ENCODE results near the gene TMEM252. TPM values are rescaled to one million over a fixed set of nuclear protein-coding genes. Genes with fewer than 3 reads are reported as not detected.

TMEM252 gene
- total RNA-seq, 2 experiments from 2014 or later, result not detected

- no peak overlapping the region for H3K27ac Mint-ChIP-seq
- no peak overlapping the region for H3K4me3 Mint-ChIP-seq
- DNase-seq, result no peak
- H3K9me3 Mint-ChIP-seq, result no peaks in the 10 kb centered on the region
- H3K27me3 Mint-ChIP-seq, result peaks cover 10% of the 10 kb centered on the region
- CTCF ChIA-PET, result no interaction called here
- no peaks in the 10 kb centered on the region for H3K36me3 Mint-ChIP-seq (ENCODE audit: low read depth)
- POLR2A ChIA-PET, result no interaction called here
- H3K4me1 Mint-ChIP-seq, result no peaks in the 10 kb centered on the region
These were observed 8.6 kb downstream of the TMEM252 start for GRCh38 chr9:68532131-68532530.

- Mint-ChIP-seq H3K27me3 (peaks cover 10% of the 10 kb centered on the region), H3K4me3 (no peak overlapping the region), H3K4me1 (no peaks in the 10 kb centered on the region), H3K36me3 (ENCODE audit: low read depth) (no peaks in the 10 kb centered on the region), H3K9me3 (no peaks in the 10 kb centered on the region), H3K27ac (no peak overlapping the region)
- DNase-seq, result no peak
- CTCF ChIA-PET, result no interaction called here
- POLR2A ChIA-PET, result interaction anchor here (0.6 kb wide), 1 partner anchor 581 kb away, joined by 3 read pairs; no protein-coding TSS in a partner anchor
These were observed 10.1 kb downstream of the TMEM252 start for GRCh38 chr9:68530618-68531017.

DNA sequence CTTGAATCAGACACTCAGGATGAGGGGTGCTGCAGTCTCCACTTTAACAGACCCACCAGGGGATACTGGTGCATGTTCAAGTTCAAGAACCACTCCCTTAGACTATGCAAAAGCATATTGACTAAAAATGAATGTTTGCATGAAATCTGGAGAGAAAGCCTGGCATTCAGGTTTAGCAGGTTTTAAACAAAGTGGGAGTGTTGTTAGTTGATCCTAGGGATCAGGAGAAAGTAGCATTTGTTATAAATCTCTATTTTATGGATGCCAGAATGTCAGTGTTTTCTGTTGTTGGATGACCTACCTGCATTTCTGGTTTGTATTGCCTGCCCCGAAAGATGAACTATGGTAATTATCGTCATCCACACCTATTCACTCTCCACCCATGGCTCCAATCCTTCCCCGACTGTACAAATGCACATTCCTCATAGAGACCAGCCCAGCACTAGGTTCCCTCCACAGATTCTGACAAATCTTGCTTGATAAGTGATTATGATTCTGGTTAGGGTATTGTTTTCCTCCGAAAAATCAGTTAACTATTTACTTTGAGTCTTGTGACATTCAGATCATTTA is 17.2 kb downstream of the TMEM252 start:
- H3K27me3 Mint-ChIP-seq, result peaks cover 9% of the 10 kb centered on the region
- DNase-seq, result no peak
- no peak overlapping the region for H3K4me3 Mint-ChIP-seq
- H3K36me3 Mint-ChIP-seq (ENCODE audit: low read depth), result no peaks in the 10 kb centered on the region
- ChIA-PET POLR2A (no interaction called here), CTCF (no interaction called here)
- H3K9me3 Mint-ChIP-seq, result no peaks in the 10 kb centered on the region
- no peaks in the 10 kb centered on the region for H3K4me1 Mint-ChIP-seq
- no peak overlapping the region for H3K27ac Mint-ChIP-seq

GRCh38 chr9:68522954-68523353 is 17.7 kb downstream of the TMEM252 start:
- Mint-ChIP-seq H3K27ac (no peak overlapping the region), H3K36me3 (ENCODE audit: low read depth) (no peaks in the 10 kb centered on the region), H3K4me3 (no peak overlapping the region), H3K4me1 (no peaks in the 10 kb centered on the region), H3K27me3 (peaks cover 9% of the 10 kb centered on the region), H3K9me3 (no peaks in the 10 kb centered on the region)
- no peak for DNase-seq
- CTCF ChIA-PET, result no interaction called here
- POLR2A ChIA-PET, result no interaction called here

DNA sequence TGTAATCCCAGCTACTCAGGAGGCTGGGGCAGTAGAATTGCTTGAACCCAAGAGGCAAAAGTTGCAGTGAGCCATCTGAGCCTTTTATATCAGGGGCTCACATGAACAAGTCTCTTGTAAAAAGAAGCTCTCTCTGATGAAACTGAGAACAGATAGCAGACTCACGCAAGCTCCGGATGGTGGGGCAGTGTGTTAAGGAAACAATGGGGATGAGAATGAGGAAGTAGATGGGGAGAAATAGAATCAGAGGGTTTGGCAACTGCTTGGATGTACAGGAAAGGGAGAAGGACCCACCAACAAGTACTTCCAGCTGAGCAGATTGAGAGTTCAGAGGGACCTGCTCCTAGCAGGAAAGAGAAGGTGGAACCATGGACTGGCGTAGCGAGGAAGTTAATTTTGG is 18.6 kb downstream of the TMEM252 start:
- CTCF ChIA-PET, result interaction anchor here (0.6 kb wide), 1 partner anchor 33 kb away, joined by 3 read pairs; no protein-coding TSS in a partner anchor

GRCh38 chr9:68515326-68516017 is 25.2 kb downstream of the TMEM252 start:
- Mint-ChIP-seq H3K27ac (no peak overlapping the region), H3K4me1 (no peaks in the 10 kb centered on the region), H3K4me3 (no peak overlapping the region), H3K9me3 (no peaks in the 10 kb centered on the region), H3K27me3 (no peaks in the 10 kb centered on the region), H3K36me3 (ENCODE audit: low read depth) (no peaks in the 10 kb centered on the region)
- ChIA-PET CTCF (interaction anchor here (0.5 kb wide), 1 partner anchor 688 kb away, joined by 4 read pairs; no protein-coding TSS in a partner anchor), POLR2A (no interaction called here)
- DNase-seq, result no peak

More for the DNA sequence above, 18.6 kb downstream of the TMEM252 start:
- H3K4me1 Mint-ChIP-seq, result no peaks in the 10 kb centered on the region
- H3K36me3 Mint-ChIP-seq (ENCODE audit: low read depth), result no peaks in the 10 kb centered on the region
- no peaks in the 10 kb centered on the region for H3K9me3 Mint-ChIP-seq
- no peak overlapping the region for H3K27ac Mint-ChIP-seq
- H3K27me3 Mint-ChIP-seq, result peaks cover 6% of the 10 kb centered on the region
- H3K4me3 Mint-ChIP-seq, result no peak overlapping the region
- DNase-seq, result no peak
- POLR2A ChIA-PET, result no interaction called here

DNA sequence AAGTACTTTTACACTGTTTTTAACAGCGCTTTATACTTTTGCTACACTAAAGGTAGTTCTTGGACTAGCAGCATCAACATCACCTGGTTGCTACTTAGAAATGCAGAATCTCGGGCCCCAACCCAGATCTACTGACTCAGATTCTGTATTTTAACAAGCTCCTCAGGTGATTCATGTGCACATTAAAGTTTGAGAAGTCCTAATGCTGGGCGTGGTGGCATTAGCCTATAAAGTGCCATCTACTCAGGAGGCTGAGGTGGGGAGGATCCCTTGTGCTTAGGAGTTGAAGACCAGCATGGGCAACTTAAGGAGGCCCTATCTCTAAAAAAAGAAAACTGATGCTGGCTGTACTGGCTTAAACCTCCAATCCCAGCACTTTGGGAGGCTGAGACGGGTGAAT is 26.7 kb downstream of the TMEM252 start:
- H3K4me1 Mint-ChIP-seq, result no peaks in the 10 kb centered on the region
- H3K27me3 Mint-ChIP-seq, result no peaks in the 10 kb centered on the region
- DNase-seq, result no peak
- H3K27ac Mint-ChIP-seq, result no peak overlapping the region
- ChIA-PET CTCF (interaction anchor here (1.2 kb wide), 1 partner anchor 11 kb away, joined by 3 read pairs; no protein-coding TSS in a partner anchor), POLR2A (no interaction called here)
- no peaks in the 10 kb centered on the region for H3K9me3 Mint-ChIP-seq
- H3K36me3 Mint-ChIP-seq (ENCODE audit: low read depth), result no peaks in the 10 kb centered on the region
- no peak overlapping the region for H3K4me3 Mint-ChIP-seq

GRCh38 chr9:68513385-68513784 is 27.3 kb downstream of the TMEM252 start:
- no peak for DNase-seq
- Mint-ChIP-seq H3K4me1 (no peaks in the 10 kb centered on the region), H3K36me3 (ENCODE audit: low read depth) (no peaks in the 10 kb centered on the region), H3K4me3 (no peak overlapping the region), H3K27ac (no peak overlapping the region), H3K9me3 (no peaks in the 10 kb centered on the region), H3K27me3 (no peaks in the 10 kb centered on the region)
- ChIA-PET CTCF (interaction anchor here (1.2 kb wide), 1 partner anchor 10 kb away, joined by 3 read pairs; no protein-coding TSS in a partner anchor), POLR2A (no interaction called here)

DNA sequence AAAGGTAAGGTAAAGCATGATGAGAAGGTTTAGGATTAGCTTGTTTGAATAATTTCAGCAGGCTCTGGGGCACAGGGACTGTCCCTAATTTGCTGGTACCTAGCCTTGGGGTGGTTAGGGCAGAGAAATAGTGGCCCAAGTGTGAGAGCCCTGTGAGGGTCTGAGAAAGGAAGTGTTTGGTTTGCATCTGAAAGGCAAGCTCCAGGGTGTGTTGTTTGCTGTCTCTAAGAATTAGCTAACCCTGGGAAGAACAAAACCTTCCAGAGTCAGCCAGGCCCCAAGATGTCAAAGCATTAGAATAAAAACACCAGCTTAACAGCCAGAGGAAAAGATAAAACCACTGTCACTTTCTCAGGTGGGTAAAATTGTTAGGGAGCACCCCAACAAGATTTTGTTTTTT is 31.0 kb downstream of the TMEM252 start:
- CTCF ChIA-PET, result interaction anchor here (1.2 kb wide), 1 partner anchor 9 kb away, joined by 3 read pairs; no protein-coding TSS in a partner anchor
- POLR2A ChIA-PET, result no interaction called here
- no peaks in the 10 kb centered on the region for H3K36me3 Mint-ChIP-seq (ENCODE audit: low read depth)
- H3K4me3 Mint-ChIP-seq, result no peak overlapping the region
- no peaks in the 10 kb centered on the region for H3K4me1 Mint-ChIP-seq
- DNase-seq, result no peak
- no peaks in the 10 kb centered on the region for H3K27me3 Mint-ChIP-seq
- H3K27ac Mint-ChIP-seq, result no peak overlapping the region
- H3K9me3 Mint-ChIP-seq, result no peaks in the 10 kb centered on the region

- peaks cover 4% of the 10 kb centered on the region for H3K27me3 Mint-ChIP-seq
- no peaks in the 10 kb centered on the region for H3K36me3 Mint-ChIP-seq (ENCODE audit: low read depth)
- no peaks in the 10 kb centered on the region for H3K9me3 Mint-ChIP-seq
- H3K4me1 Mint-ChIP-seq, result no peaks in the 10 kb centered on the region
- no peak for DNase-seq
- POLR2A ChIA-PET, result no interaction called here
- H3K4me3 Mint-ChIP-seq, result no peak overlapping the region
- CTCF ChIA-PET, result interaction anchor here (1.4 kb wide), 1 partner anchor 28 kb away, joined by 5 read pairs; no protein-coding TSS in a partner anchor
- no peak overlapping the region for H3K27ac Mint-ChIP-seq
These were observed 32.1 kb downstream of the TMEM252 start for GRCh38 chr9:68508547-68508946.

DNA sequence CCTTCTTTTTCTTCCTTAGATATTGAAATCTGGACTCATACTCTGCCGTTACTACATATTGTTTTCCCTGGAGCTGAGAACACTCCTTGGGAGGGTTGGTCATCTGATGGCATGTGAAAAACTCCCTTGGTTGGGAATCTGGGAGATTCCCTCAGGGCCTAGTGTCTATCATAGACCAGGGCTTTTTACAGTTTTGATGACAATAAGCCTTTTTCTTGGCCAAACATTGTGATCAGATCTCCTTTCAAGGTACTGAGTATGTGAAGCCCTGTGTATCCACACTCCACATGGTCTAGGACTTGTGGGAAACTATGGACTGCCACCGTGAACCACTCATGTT is 32.9 kb downstream of the TMEM252 start:
- no peak overlapping the region for H3K27ac Mint-ChIP-seq
- H3K36me3 Mint-ChIP-seq (ENCODE audit: low read depth), result no peaks in the 10 kb centered on the region
- ChIA-PET POLR2A (no interaction called here), CTCF (interaction anchor here (1.4 kb wide), 1 partner anchor 27 kb away, joined by 5 read pairs; no protein-coding TSS in a partner anchor)
- no peaks in the 10 kb centered on the region for H3K4me1 Mint-ChIP-seq
- H3K27me3 Mint-ChIP-seq, result peaks cover 4% of the 10 kb centered on the region
- H3K9me3 Mint-ChIP-seq, result no peaks in the 10 kb centered on the region
- no peak overlapping the region for H3K4me3 Mint-ChIP-seq
- no peak for DNase-seq

- Mint-ChIP-seq H3K27ac (no peak overlapping the region), H3K9me3 (no peaks in the 10 kb centered on the region), H3K4me1 (no peaks in the 10 kb centered on the region), H3K4me3 (no peak overlapping the region), H3K36me3 (ENCODE audit: low read depth) (no peaks in the 10 kb centered on the region), H3K27me3 (peaks cover 4% of the 10 kb centered on the region)
- no peak for DNase-seq
- CTCF ChIA-PET, result no interaction called here
- POLR2A ChIA-PET, result no interaction called here
These were observed 33.4 kb downstream of the TMEM252 start for GRCh38 chr9:68507130-68507805.

DNA sequence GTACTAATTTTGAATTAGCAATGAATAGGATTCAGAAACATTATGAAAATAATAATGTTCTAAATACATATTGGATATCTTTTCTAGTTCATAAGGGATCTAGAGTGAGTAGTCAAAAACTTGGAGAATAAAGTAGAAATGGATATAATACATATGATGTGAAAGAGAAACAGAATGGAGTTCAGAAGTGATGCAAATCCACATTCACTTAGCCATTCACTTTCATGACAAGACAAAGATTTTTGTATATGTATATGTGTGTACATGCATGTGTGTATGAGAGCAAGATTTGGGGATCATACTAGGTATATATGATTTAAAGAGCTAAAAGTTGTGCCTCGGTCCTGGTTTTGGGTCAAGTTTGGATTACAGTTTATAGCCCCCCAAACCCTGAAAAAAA is 34.1 kb downstream of the TMEM252 start:
- ChIA-PET POLR2A (interaction anchor here (0.6 kb wide), 1 partner anchor 68 kb away, joined by 6 read pairs; no protein-coding TSS in a partner anchor), CTCF (no interaction called here)
- Mint-ChIP-seq H3K9me3 (no peaks in the 10 kb centered on the region), H3K27me3 (peaks cover 4% of the 10 kb centered on the region), H3K4me3 (no peak overlapping the region), H3K36me3 (ENCODE audit: low read depth) (no peaks in the 10 kb centered on the region), H3K4me1 (no peaks in the 10 kb centered on the region), H3K27ac (no peak overlapping the region)
- DNase-seq, result no peak

Data from activated CD4-positive, alpha-beta T cell treated with anti-CD3 and anti-CD28 coated beads, Interleukin-2, amount 10 ng/mL, durations not matched to agents 7 days and 5 days (primary cell).